ENCODE data around the gene SRL.

GRCh38 chr16:4239020-4239419 lies 2.9 kb downstream of the SRL start:
- no peak for TF ChIP-seq CTCF (IDR thresholded peaks at IDR 0.05; ENCODE audit: low read depth, low read length, missing input control)
- TF ChIP-seq, protein P1, sequence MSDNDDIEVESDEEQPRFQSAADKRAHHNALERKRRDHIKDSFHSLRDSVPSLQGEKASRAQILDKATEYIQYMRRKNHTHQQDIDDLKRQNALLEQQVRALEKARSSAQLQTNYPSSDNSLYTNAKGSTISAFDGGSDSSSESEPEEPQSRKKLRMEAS (IDR thresholded peaks at IDR 0.05) = no peak
- no peak for TF ChIP-seq RAD21 (IDR thresholded peaks at IDR 0.05)
- TF ChIP-seq HNF4A (conservative IDR thresholded peaks at IDR 0.05) = no peak
- TF ChIP-seq, protein P2, sequence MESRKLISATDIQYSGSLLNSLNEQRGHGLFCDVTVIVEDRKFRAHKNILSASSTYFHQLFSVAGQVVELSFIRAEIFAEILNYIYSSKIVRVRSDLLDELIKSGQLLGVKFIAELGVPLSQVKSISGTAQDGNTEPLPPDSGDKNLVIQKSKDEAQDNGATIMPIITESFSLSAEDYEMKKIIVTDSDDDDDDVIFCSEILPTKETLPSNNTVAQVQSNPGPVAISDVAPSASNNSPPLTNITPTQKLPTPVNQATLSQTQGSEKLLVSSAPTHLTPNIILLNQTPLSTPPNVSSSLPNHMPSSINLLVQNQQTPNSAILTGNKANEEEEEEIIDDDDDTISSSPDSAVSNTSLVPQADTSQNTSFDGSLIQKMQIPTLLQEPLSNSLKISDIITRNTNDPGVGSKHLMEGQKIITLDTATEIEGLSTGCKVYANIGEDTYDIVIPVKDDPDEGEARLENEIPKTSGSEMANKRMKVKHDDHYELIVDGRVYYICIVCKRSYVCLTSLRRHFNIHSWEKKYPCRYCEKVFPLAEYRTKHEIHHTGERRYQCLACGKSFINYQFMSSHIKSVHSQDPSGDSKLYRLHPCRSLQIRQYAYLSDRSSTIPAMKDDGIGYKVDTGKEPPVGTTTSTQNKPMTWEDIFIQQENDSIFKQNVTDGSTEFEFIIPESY (IDR thresholded peaks at IDR 0.05) = no peak
- no peak for TF ChIP-seq ATF3 (IDR thresholded peaks at IDR 0.05)

Measured in liver (tissue), 3 donors.